SH-SY5Y (cell line): Measurements from ENCODE around the gene PRKAG3.

Experiments
- GATA2 ChIP-seq: IDR thresholded peaks from 2 replicates; pipeline ENCODE4 v1.6.1; 2011; ENCODE audit warnings: mild to moderate bottlenecking, low read depth, low read length
- GATA3 ChIP-seq: IDR thresholded peaks from 2 replicates; pipeline ENCODE4 v1.6.1; 2011; ENCODE audit warnings: low read depth, mild to moderate bottlenecking, low read length, moderate library complexity

GRCh38 chr2:218812861-218813260 is 18.7 kb downstream of the PRKAG3 start:
- no peak for TF ChIP-seq GATA2
- TF ChIP-seq GATA3, result no peak
